ENCODE data around the gene FEN1. TPM values are rescaled to one million over a fixed set of nuclear protein-coding genes. Genes with fewer than 3 reads are reported as not detected.
A peak's percentile ranks its signal among the peaks of the same experiment; 100 is the strongest.

Gene FEN1
- total and polyA plus RNA-seq, 2 of the 13 experiments (the other 11 are each of a cell fraction or from before 2014, with no cell fraction given), result 12.4 to 102 TPM

- no peak for TF ChIP-seq ZNF724P (CRISPR knock-in tag; IDR thresholded peaks at IDR 0.05; ENCODE audit: borderline replicate concordance)
- no peak for TF ChIP-seq NFIB (CRISPR knock-in tag; IDR thresholded peaks at IDR 0.05; ENCODE audit: borderline replicate concordance)
- TF ChIP-seq ZFP1 (CRISPR knock-in tag; IDR thresholded peaks at IDR 0.05), result no peak
- no peak for TF ChIP-seq ZNF432 (CRISPR knock-in tag; IDR thresholded peaks at IDR 0.05; ENCODE audit: borderline replicate concordance)
- TF ChIP-seq ZNF614 (CRISPR knock-in tag; IDR thresholded peaks at IDR 0.05; ENCODE audit: borderline replicate concordance), result 0 out of 2 replicates have a peak, but pooled peaks have one; percentile 33
- 0 out of 2 replicates have a peak, but pooled peaks have one; percentile 39 for TF ChIP-seq ATF2 (CRISPR knock-in tag; IDR thresholded peaks at IDR 0.05)
- peak; percentile 30; the same call in 1 of the 2 replicates for TF ChIP-seq MLXIP (CRISPR knock-in tag; IDR thresholded peaks at IDR 0.05; ENCODE audit: borderline replicate concordance)
- peak; percentile 74 for TF ChIP-seq RBFOX2 (IDR thresholded peaks at IDR 0.05; ENCODE audit: low read depth, low read length)
- TF ChIP-seq ZNF776 (CRISPR knock-in tag; IDR thresholded peaks at IDR 0.05), result no peak
- peak; percentile 82; the same call in 1 of the 2 replicates for TF ChIP-seq CHD4 (IDR thresholded peaks at IDR 0.05; ENCODE audit: borderline replicate concordance, low read length)
- TF ChIP-seq ZNF747 (CRISPR knock-in tag; IDR thresholded peaks at IDR 0.05; ENCODE audit: borderline replicate concordance), result peak; percentile 84; the same call in 1 of the 2 replicates
- no peak for TF ChIP-seq THYN1 (CRISPR knock-in tag; IDR thresholded peaks at IDR 0.05; ENCODE audit: borderline replicate concordance, low read depth)
- TF ChIP-seq ZNF567 (CRISPR knock-in tag; IDR thresholded peaks at IDR 0.05; ENCODE audit: borderline replicate concordance), result no peak
- TF ChIP-seq POGZ (CRISPR knock-in tag; IDR thresholded peaks at IDR 0.05), result peak; percentile 29; the same call in 1 of the 2 replicates
- TF ChIP-seq BORCS8-MEF2B (CRISPR knock-in tag; IDR thresholded peaks at IDR 0.05), result peak; percentile 55; the same call in 1 of the 2 replicates
- no peak for TF ChIP-seq HDAC6 (IDR thresholded peaks at IDR 0.05; ENCODE audit: low read depth, low read length)
- peak; percentile 76 for TF ChIP-seq THAP11 (CRISPR knock-in tag; IDR thresholded peaks at IDR 0.05)
- no peak for TF ChIP-seq ZNF556 (CRISPR knock-in tag; IDR thresholded peaks at IDR 0.05; ENCODE audit: borderline replicate concordance)
- no peak for TF ChIP-seq MNT (IDR thresholded peaks at IDR 0.05)
- TF ChIP-seq FOXK1 (CRISPR knock-in tag; IDR thresholded peaks at IDR 0.05; ENCODE audit: borderline replicate concordance, low read depth), result peak; percentile 82; the same call in 1 of the 2 replicates
- peak; percentile 57; the same call in 1 of the 2 replicates for TF ChIP-seq GFI1 (CRISPR knock-in tag; IDR thresholded peaks at IDR 0.05; ENCODE audit: borderline replicate concordance)
- no peak for TF ChIP-seq ZNF678 (CRISPR knock-in tag; IDR thresholded peaks at IDR 0.05)
- no peak for TF ChIP-seq SP140L (CRISPR knock-in tag; IDR thresholded peaks at IDR 0.05; ENCODE audit: borderline replicate concordance)
- peak; percentile 90; the same call in 1 of the 2 replicates for TF ChIP-seq RFXAP (CRISPR knock-in tag; IDR thresholded peaks at IDR 0.05; ENCODE audit: borderline replicate concordance)
Measured at GRCh38 chr11:61756452-61757212, 36.1 kb upstream of the FEN1 start (continued).
